Stomach (tissue), 9 donors: ENCODE measurements around the gene LRRC4C. TPM values are rescaled to one million over a fixed set of nuclear protein-coding genes. Genes with fewer than 3 reads are reported as not detected.

ENCODE experiments used
- DNase-seq, 2 donors: peaks; one replicate each; pipeline versions ENCODE4 v3.0.0 to v3.0.0-alpha.2; 2013 to 2019
- H3K27ac ChIP-seq, 5 donors: fragments of 200-600 bp in 4 of 5; sonication (generic) in 4 of 5; one replicate each; pipeline ENCODE4 v1.5.1; 2013 to 2019; ENCODE audit warnings: mild to moderate bottlenecking in 1 of 5, moderate library complexity in 1 of 5
- H3K27me3 ChIP-seq, 3 donors: fragments of 200-600 bp; sonication (generic); one replicate each; pipeline ENCODE4 v1.5.1; 2017 to 2019; ENCODE audit warnings: mixed run types in 1 of 3
- H3K36me3 ChIP-seq, 4 donors: fragments of 200-600 bp; sonication (generic); 1 replicate in 3 of 4; 2 replicates in 1 of 4; pipeline ENCODE4 v1.5.1; 2016 to 2019
- H3K4me1 ChIP-seq, 4 donors: fragments of 200-600 bp; sonication (generic); one replicate each; pipeline ENCODE4 v1.5.1; 2016 to 2019
- H3K4me3 ChIP-seq, 4 donors: fragments of 200-600 bp; sonication (generic) in 3 of 4; one replicate each; pipeline ENCODE4 v1.5.1; 2016 to 2019; ENCODE audit warnings: mild to moderate bottlenecking in 1 of 4
- H3K9me3 ChIP-seq, 4 donors: fragments of 200-600 bp; sonication (generic); one replicate each; pipeline ENCODE4 v1.5.1; 2016 to 2019
- CTCF ChIP-seq, 7 experiments: fragments of 450-650 bp in 4 of 7; fragments of 200-600 bp in 3 of 7; sonication (generic) in 3 of 7; IDR thresholded peaks; one replicate each; pipeline ENCODE4 v1.5.1; 2016 to 2019; ENCODE audit warnings: antibody characterized with exemption in 7 of 7, control low read depth in 2 of 7, mild to moderate bottlenecking in 1 of 7
- EP300 ChIP-seq: sonication (generic); formaldehyde crosslinking; IDR thresholded peaks from one replicate; pipeline ENCODE4 v1.6.1; 2017; ENCODE audit warnings: antibody characterized with exemption
- POLR2A ChIP-seq, 4 donors: fragments of 450-650 bp; IDR thresholded peaks; one replicate each; pipeline ENCODE4 v1.6.1; 2016; ENCODE audit warnings: antibody characterized with exemption in 4 of 4, control low read depth in 2 of 4, mild to moderate bottlenecking in 1 of 4, moderate library complexity in 1 of 4
- POLR2AphosphoS5 ChIP-seq, 3 donors: sonication (generic); formaldehyde crosslinking; IDR thresholded peaks; one replicate each; pipeline ENCODE4 v1.6.1; 2016; ENCODE audit warnings: antibody characterized with exemption in 3 of 3
- WGBS, 5 donors: extraction: QIAGEN DNeasy Blood & Tissue Kit in 3 of 5; methylation state at CpG; one replicate each; pipeline versions ENCODE4 v1.1.5 to v1.1.7; 2013 to 2018; 5-methylcytosine and 5-hydroxymethylcytosine counted together
- intact Hi-C: fragments of 100-400 bp; cut with DNase I; formaldehyde crosslinking; loops from one replicate; pipeline ENCODE4 v1.15.1; 2023; ENCODE audit warnings: low total_unique reads
- polyA plus RNA-seq, 3 donors: library from polyadenylated mRNA; stranded (reverse); fragments of 200-250 nt; gene quantifications; one replicate each; pipeline ENCODE4 v1.2.3, GENCODE V29; 2013
- total RNA-seq, 5 donors: library from RNA; depleted of rRNA; stranded (reverse); fragments of >200 nt; gene quantifications; one replicate each; pipeline versions ENCODE4 v1.1.0 to v1.2.3, GENCODE V29; 2014 to 2016
- donor health status: healthy with polysubstance abuse.
- donor health status: Bipolar disorder and iron deficiency.
- donor health status: healthy.

Gene LRRC4C
- total and polyA plus RNA-seq, 8 donors, result 0.31 to 3.3 (median 0.45) TPM; not detected in 4

- no peaks in the 10 kb centered on the region for H3K4me1 ChIP-seq
- no peak for TF ChIP-seq POLR2A (IDR thresholded peaks at IDR 0.05)
- TF ChIP-seq CTCF (IDR thresholded peaks at IDR 0.05), result no peak
- no peak for TF ChIP-seq EP300
- TF ChIP-seq POLR2AphosphoS5 (IDR thresholded peaks at IDR 0.05), result no peak
- H3K36me3 ChIP-seq, result no peaks in the 10 kb centered on the region
- H3K27ac ChIP-seq, result no peak overlapping the region
- no peaks in the 10 kb centered on the region for H3K9me3 ChIP-seq
- WGBS, 5 donors, result 66 to 81% (median 73%) methylated on average over 1 of the region's 1 CpG
- intact Hi-C loops, result no loop called here
- no peaks in the 10 kb centered on the region for H3K27me3 ChIP-seq
- no peak for DNase-seq
- no peak overlapping the region for H3K4me3 ChIP-seq
These were observed 889.4 kb downstream of the LRRC4C start for GRCh38 chr11:40569947-40570531.

- DNase-seq, result no peak
- WGBS, 5 donors, result 56 to 80% (median 67%) methylated on average over 1 of the region's 1 CpG
- intact Hi-C loops, result no loop called here
- no peak for TF ChIP-seq POLR2A (IDR thresholded peaks at IDR 0.05)
- no peak for TF ChIP-seq EP300
- no peak for TF ChIP-seq CTCF (IDR thresholded peaks at IDR 0.05)
- TF ChIP-seq POLR2AphosphoS5 (IDR thresholded peaks at IDR 0.05), result no peak
- Histone ChIP-seq H3K4me3 (no peak overlapping the region), H3K27ac (no peak overlapping the region), H3K4me1 (no peaks in the 10 kb centered on the region), H3K27me3 (no peaks in the 10 kb centered on the region), H3K9me3 (no peaks in the 10 kb centered on the region), H3K36me3 (no peaks in the 10 kb centered on the region)
These were observed 892.1 kb downstream of the LRRC4C start for GRCh38 chr11:40567392-40567791.

- DNase-seq, result no peak
- WGBS, 5 donors, result 55 to 73% (median 66%) methylated on average over 3 of the region's 3 CpGs
- no peak overlapping the region for H3K4me3 ChIP-seq
- H3K27ac ChIP-seq, result no peak overlapping the region
- TF ChIP-seq EP300 (no peak), CTCF (IDR thresholded peaks at IDR 0.05) (no peak), POLR2AphosphoS5 (IDR thresholded peaks at IDR 0.05) (no peak), POLR2A (IDR thresholded peaks at IDR 0.05) (no peak)
- H3K27me3 ChIP-seq, result no peaks in the 10 kb centered on the region
- no peaks in the 10 kb centered on the region for H3K4me1 ChIP-seq
- intact Hi-C loops, result no loop called here
- no peaks in the 10 kb centered on the region for H3K9me3 ChIP-seq
- no peaks in the 10 kb centered on the region for H3K36me3 ChIP-seq
These were observed 915.3 kb downstream of the LRRC4C start for GRCh38 chr11:40544162-40544561.

- WGBS, 5 donors, result 52 to 65% (median 59%) methylated on average over 1 of the region's 1 CpG
- intact Hi-C loops, result no loop called here
- H3K27ac ChIP-seq, result no peak overlapping the region
- no peaks in the 10 kb centered on the region for H3K27me3 ChIP-seq
- no peak for DNase-seq
- H3K36me3 ChIP-seq, result no peaks in the 10 kb centered on the region
- no peaks in the 10 kb centered on the region for H3K4me1 ChIP-seq
- H3K4me3 ChIP-seq, result no peak overlapping the region
- TF ChIP-seq CTCF (IDR thresholded peaks at IDR 0.05) (no peak), POLR2A (IDR thresholded peaks at IDR 0.05) (no peak), EP300 (no peak), POLR2AphosphoS5 (IDR thresholded peaks at IDR 0.05) (no peak)
- no peaks in the 10 kb centered on the region for H3K9me3 ChIP-seq
These were observed 916.6 kb downstream of the LRRC4C start for GRCh38 chr11:40542821-40543220.
